GM12874 (cell line): Measurements from ENCODE around the gene TCEAL2.
"Not testable (repeated sequence)": the region's sequence is repeated elsewhere in the genome, so short reads cannot be mapped to it uniquely, and the experiment has no call there.

Source experiments
- CTCF ChIP-seq: IDR thresholded peaks from 2 replicates; pipeline ENCODE4 v1.5.1; 2011; ENCODE audit warnings: low read depth, mild to moderate bottlenecking, control low read depth, low read length, moderate library complexity; ENCODE audit not compliant: insufficient read depth

The TCEAL2 gene

GRCh38 chrX:102125436-102125835, at the start of gene TCEAL2:
TSS of gene TCEAL2 (plus strand) at chrX:102125679. CDS start at chrX:102126831, 1,152 bp downstream.
- not testable (repeated sequence) for TF ChIP-seq CTCF

- no peak for TF ChIP-seq CTCF
These were observed 48.1 kb upstream of the TCEAL2 start for GRCh38 chrX:102077426-102077825.

GRCh38 chrX:102085706-102086105, 39.8 kb upstream of the TCEAL2 start:
- TF ChIP-seq CTCF, result no peak

- TF ChIP-seq CTCF, result no peak
These were observed 12.1 kb upstream of the TCEAL2 start for GRCh38 chrX:102113367-102113766.

- TF ChIP-seq CTCF, result no peak
These were observed 9.7 kb upstream of the TCEAL2 start for GRCh38 chrX:102115748-102116147.

GRCh38 chrX:102126863-102127262, 1.4 kb downstream of the TCEAL2 start:
- TF ChIP-seq CTCF, result no peak

- TF ChIP-seq CTCF, result no peak
These were observed 4.0 kb downstream of the TCEAL2 start for GRCh38 chrX:102129473-102129872.

- no peak for TF ChIP-seq CTCF
These were observed 12.6 kb downstream of the TCEAL2 start for GRCh38 chrX:102138064-102138463.
